K562 (cell line): ENCODE results near the gene ZNF280D. TPM values are rescaled to one million over a fixed set of nuclear protein-coding genes. Genes with fewer than 3 reads are reported as not detected.

Experiments
- CHD7 ChIP-seq: fragments of 200-600 bp; sonication (generic); IDR thresholded peaks from one replicate; pipeline ENCODE4 v1.6.1; 2012; ENCODE audit warnings: mild to moderate bottlenecking, low read depth, low read length, inconsistent platforms
- FOS ChIP-seq: IDR thresholded peaks from 3 replicates; pipeline ENCODE4 v1.6.1; 2011; ENCODE audit not compliant: insufficient read length; ENCODE audit errors: extremely low read depth
- JUND ChIP-seq, 2 experiments: IDR thresholded peaks; 2 replicates in 1 of 2; 3 replicates in 1 of 2; pipeline ENCODE4 v1.6.1; 2011; ENCODE audit warnings: borderline replicate concordance in 2 of 2, low read depth in 2 of 2, low read length in 2 of 2, improper control_type of control experiment in 1 of 2, missing biosample characterization in 1 of 2, missing genetic modification characterization in 1 of 2, missing genetic modification reagents in 1 of 2
- RERE ChIP-seq: sonication (generic); formaldehyde crosslinking; IDR thresholded peaks from 2 replicates; pipeline ENCODE4 v1.8.0; 2023; ENCODE audit warnings: missing genetic modification reagents, mild to moderate bottlenecking, borderline replicate concordance
- STAT6 ChIP-seq: sonication (generic); formaldehyde crosslinking; IDR thresholded peaks from 2 replicates; pipeline ENCODE4 v1.8.1; 2023; ENCODE audit warnings: mild to moderate bottlenecking, missing genetic modification reagents
- ZNF175 ChIP-seq: fragments of 200-800 bp; sonication (Bioruptor generic); IDR thresholded peaks from 2 replicates; pipeline ENCODE4 v1.6.1; 2016; ENCODE audit warnings: low read depth, mild to moderate bottlenecking, missing genetic modification characterization, missing compliant biosample characterization
- polyA plus RNA-seq, 8 experiments: library from polyadenylated mRNA; depleted of rRNA in 4 of 8; stranded (reverse) in 5 of 8; unstranded in 3 of 8; fragments of >200 nt; fragmentation: Nextera tagmentation in 2 of 8; fragmentation: Illumina TruSeq in 1 of 8; extraction: Ambion mirVana in 2 of 8; extraction: Trizol in 1 of 8; gene quantifications; 2 replicates each; pipeline versions ENCODE4 v1.2.1 to v1.2.3, GENCODE V29; 2011 to 2014; ENCODE audit warnings: inconsistent platforms in 1 of 8, missing spikeins in 1 of 8
- total RNA-seq, 7 experiments: library from RNA; depleted of rRNA in 6 of 7; stranded (reverse); fragments of >200 nt in 6 of 7; fragmentation: Illumina TruSeq in 2 of 7; extraction: Trizol in 2 of 7; gene quantifications; 2 replicates each; pipeline versions ENCODE4 v1.2.1 to v1.2.3, GENCODE V29; 2011 to 2021; ENCODE audit warnings: low replicate concordance in 1 of 7

Gene ZNF280D
- total and polyA plus RNA-seq, 9 of the 15 experiments (the other 6 are each of a cell fraction or from before 2014, with no cell fraction given): 8.3 to 21.8 (median 18.4) TPM

GRCh38 chr15:56735589-56735988 lies 2.3 kb upstream of the ZNF280D start (continued):
- TF ChIP-seq ZNF175 (CRISPR knock-in tag) (peak; percentile 96), CHD7 (no peak), FOS (no peak), STAT6 (CRISPR knock-in tag) (no peak), JUND (IDR thresholded peaks at IDR 0.05; ENCODE audit: borderline replicate concordance, low read depth, low read length) (no peak), JUND (tag; IDR thresholded peaks at IDR 0.05; ENCODE audit: borderline replicate concordance, low read depth, low read length) (peak; percentile 73; the same call in 1 of the 3 replicates), RERE (CRISPR knock-in tag) (no peak)
